H9 (cell line): ENCODE results near the gene DSTYK. TPM values are rescaled to one million over a fixed set of nuclear protein-coding genes. Genes with fewer than 3 reads are reported as not detected.

Experiments used
- DNase-seq: peaks from one replicate; pipeline ENCODE4 v3.0.0-alpha.2; 2017
- H2AFZ ChIP-seq: one replicate; pipeline ENCODE4 v1.6.1; 2013; ENCODE audit warnings: mild to moderate bottlenecking, low read length, control low read depth, moderate library complexity
- H2AK5ac ChIP-seq: 2 replicates; pipeline ENCODE4 v1.6.1; 2013; ENCODE audit warnings: low read length, control low read depth, mixed read lengths; ENCODE audit not compliant: insufficient read length
- H2BK120ac ChIP-seq: one replicate; pipeline ENCODE4 v1.6.1; 2013; ENCODE audit warnings: low read depth, mild to moderate bottlenecking, low read length, control low read depth, inconsistent platforms; ENCODE audit not compliant: poor library complexity, severe bottlenecking
- H2BK12ac ChIP-seq: 2 replicates; pipeline ENCODE4 v1.6.1; 2013; ENCODE audit warnings: low read length, control low read depth, mixed read lengths, low read depth; ENCODE audit not compliant: insufficient read length
- H2BK15ac ChIP-seq: 2 replicates; pipeline ENCODE4 v1.6.1; 2013; ENCODE audit warnings: low read depth, low read length, control low read depth
- H2BK20ac ChIP-seq: one replicate; pipeline ENCODE4 v1.6.1; 2013; ENCODE audit warnings: low read depth, mild to moderate bottlenecking, low read length, control low read depth, inconsistent platforms; ENCODE audit not compliant: poor library complexity, severe bottlenecking
- H2BK5ac ChIP-seq: 2 replicates; pipeline ENCODE4 v1.6.1; 2013; ENCODE audit warnings: low read length, control low read depth, mixed read lengths; ENCODE audit not compliant: insufficient read length
- H3K14ac ChIP-seq: 2 replicates; pipeline ENCODE4 v1.6.1; 2013; ENCODE audit warnings: low read length, control low read depth; ENCODE audit not compliant: insufficient read depth
- H3K18ac ChIP-seq: 2 replicates; pipeline ENCODE4 v1.6.1; 2013; ENCODE audit warnings: low read depth, mild to moderate bottlenecking, mixed read lengths, low read length, control low read depth; ENCODE audit not compliant: insufficient read length
- H3K23ac ChIP-seq: 2 replicates; pipeline ENCODE4 v1.6.1; 2013; ENCODE audit warnings: low read length, control low read depth, mixed read lengths, low read depth; ENCODE audit not compliant: insufficient read length
- H3K23me2 ChIP-seq: 2 replicates; pipeline ENCODE4 v1.6.1; 2013; ENCODE audit warnings: low read depth, mild to moderate bottlenecking, mixed read lengths, low read length, control low read depth; ENCODE audit not compliant: insufficient read length, poor library complexity, severe bottlenecking
- H3K27ac ChIP-seq: 2 replicates; pipeline ENCODE4 v1.5.1; 2013; ENCODE audit warnings: low read length, control low read depth, mixed read lengths, low read depth; ENCODE audit not compliant: insufficient read length
- H3K27me3 ChIP-seq: 2 replicates; pipeline ENCODE4 v1.6.1; 2013; ENCODE audit warnings: low read length, control low read depth, inconsistent platforms; ENCODE audit not compliant: insufficient read depth
- H3K4ac ChIP-seq: 2 replicates; pipeline ENCODE4 v1.6.1; 2013; ENCODE audit warnings: low read depth, mild to moderate bottlenecking, control low read depth, inconsistent platforms, low read length, moderate library complexity
- H3K4me1 ChIP-seq: 2 replicates; pipeline ENCODE4 v1.6.1; 2013; ENCODE audit warnings: low read length, control low read depth, inconsistent platforms; ENCODE audit not compliant: insufficient read depth
- H3K4me2 ChIP-seq: 2 replicates; pipeline ENCODE4 v1.6.1; 2013; ENCODE audit warnings: low read length, control low read depth, mixed read lengths; ENCODE audit not compliant: insufficient read length, insufficient read depth
- H3K56ac ChIP-seq: 2 replicates; pipeline ENCODE4 v1.6.1; 2013; ENCODE audit warnings: low read depth, mild to moderate bottlenecking, mixed read lengths, low read length, control low read depth; ENCODE audit not compliant: insufficient read length
- H3K79me1 ChIP-seq: 2 replicates; pipeline ENCODE4 v1.6.1; 2013; ENCODE audit warnings: low read depth, mild to moderate bottlenecking, moderate library complexity, low read length, control low read depth, inconsistent platforms; ENCODE audit not compliant: insufficient read depth, poor library complexity, severe bottlenecking
- H3K79me2 ChIP-seq: 2 replicates; pipeline ENCODE4 v1.6.1; 2013; ENCODE audit warnings: low read length, control low read depth, inconsistent platforms; ENCODE audit not compliant: insufficient read depth
- H3K9ac ChIP-seq: 2 replicates; pipeline ENCODE4 v1.6.1; 2013; ENCODE audit warnings: low read length, control low read depth, mixed read lengths; ENCODE audit not compliant: insufficient read length; ENCODE audit errors: extremely low read depth
- H3K9me3 ChIP-seq: one replicate; pipeline ENCODE4 v1.6.1; 2013; ENCODE audit warnings: low read depth, low read length, inconsistent platforms; ENCODE audit not compliant: control insufficient read depth
- H3T11ph ChIP-seq: one replicate; pipeline ENCODE4 v1.6.1; 2013; ENCODE audit warnings: mild to moderate bottlenecking, low read length, control low read depth, inconsistent platforms
- H4K20me1 ChIP-seq: one replicate; pipeline ENCODE4 v1.6.1; 2013; ENCODE audit not compliant: control insufficient read depth, insufficient read length, insufficient read depth
- H4K5ac ChIP-seq: 2 replicates; pipeline ENCODE4 v1.6.1; 2013; ENCODE audit warnings: low read depth, mild to moderate bottlenecking, mixed read lengths, low read length, control low read depth; ENCODE audit not compliant: insufficient read length
- H4K8ac ChIP-seq: replicated peaks from 2 replicates; pipeline ENCODE4 v1.6.1; 2013; ENCODE audit warnings: low read length, control low read depth, mixed read lengths, low read depth; ENCODE audit not compliant: insufficient read length
- H4K91ac ChIP-seq: 2 replicates; pipeline ENCODE4 v1.6.1; 2013; ENCODE audit warnings: low read depth, mild to moderate bottlenecking, moderate library complexity, mixed read lengths, low read length, control low read depth; ENCODE audit not compliant: insufficient read length
- H3K27ac Mint-ChIP-seq, 3 experiments: 2 replicates in 2 of 3; 3 replicates in 1 of 3; pipeline ENCODE4 v1.8.0; 2020 to 2021; ENCODE audit warnings: mixed read lengths in 3 of 3, mild to moderate bottlenecking in 1 of 3, moderate library complexity in 1 of 3
- H3K27me3 Mint-ChIP-seq: 2 replicates; pipeline ENCODE4 v1.8.0; 2021; ENCODE audit warnings: low read depth, mild to moderate bottlenecking, moderate library complexity, mixed read lengths
- H3K36me3 Mint-ChIP-seq, 3 experiments: 2 replicates in 2 of 3; 3 replicates in 1 of 3; pipeline ENCODE4 v1.8.0; 2020 to 2021; ENCODE audit warnings: low read depth in 3 of 3, mixed read lengths in 3 of 3; ENCODE audit not compliant: insufficient read depth in 1 of 3
- H3K4me1 Mint-ChIP-seq, 2 experiments: 2 replicates each; pipeline ENCODE4 v1.8.0; 2020; ENCODE audit warnings: mixed read lengths in 2 of 2
- H3K4me3 Mint-ChIP-seq, 2 experiments: 2 replicates in 1 of 2; 3 replicates in 1 of 2; pipeline ENCODE4 v1.8.0; 2020 to 2021; ENCODE audit warnings: mild to moderate bottlenecking in 2 of 2, mixed read lengths in 2 of 2, moderate library complexity in 1 of 2
- H3K9me3 Mint-ChIP-seq, 2 experiments: 2 replicates in 1 of 2; 3 replicates in 1 of 2; pipeline ENCODE4 v1.8.0; 2020; ENCODE audit warnings: mild to moderate bottlenecking in 2 of 2, mixed read lengths in 2 of 2, moderate library complexity in 1 of 2
- CTCF ChIP-seq: fragments of 200-600 bp; sonication (generic); conservative IDR thresholded peaks from 3 replicates; pipeline ENCODE4 v1.8.0; 2021; ENCODE audit warnings: antibody characterized with exemption, mild to moderate bottlenecking
- WGBS: extraction: QIAGEN DNeasy Blood & Tissue Kit; methylation state at CpG from one replicate; pipeline ENCODE4 v1.1.7; 2013; ENCODE audit warnings: missing lambda C conversion rate, low lambda C conversion rate, mixed read lengths; ENCODE audit not compliant: insufficient read length; ENCODE audit errors: extremely low coverage; 5-methylcytosine and 5-hydroxymethylcytosine counted together
- total RNA-seq: library from RNA; stranded (reverse); gene quantifications from 2 replicates; pipeline ENCODE4 v1.2.1, GENCODE V29; 2021

DSTYK gene
- total RNA-seq, 1 experiment from 2014 or later, result 8.5 TPM

- H4K20me1 ChIP-seq, result no peaks in the 10 kb centered on the region
- H2AK5ac ChIP-seq, result no peak within 1 kb of the TSS
- peak within 1 kb of the TSS; percentile 79 to 90 for H3K4me3 Mint-ChIP-seq
- DNase-seq, result peak; percentile 97
- H4K5ac ChIP-seq, result no peak within 1 kb of the TSS
- peaks cover 20% of the 10 kb centered on the region for H3K27me3 Mint-ChIP-seq
- no peak within 1 kb of the TSS for H3K4ac ChIP-seq
- H3K36me3 Mint-ChIP-seq, result 0 out of 7 replicates have a peak, but pooled peaks cover 0 to 3% (median 0%) of the 10 kb centered on the region in 3 experiments
- H3K18ac ChIP-seq, result no peak within 1 kb of the TSS
- H3K27ac ChIP-seq, result no peak within 1 kb of the TSS
- H3K27me3 ChIP-seq, result no peaks in the 10 kb centered on the region
- no peak for TF ChIP-seq CTCF
- H3K56ac ChIP-seq, result no peak within 1 kb of the TSS
- no peaks in the 10 kb centered on the region for H3K9me3 ChIP-seq
- H3K9ac ChIP-seq, result no peak within 1 kb of the TSS
- peaks cover 9% of the 10 kb centered on the region for H3K4me1 ChIP-seq
- H3T11ph ChIP-seq, result no peak within 1 kb of the TSS
- no peaks in the 10 kb centered on the region for H3K79me1 ChIP-seq
- H3K9me3 Mint-ChIP-seq, result no peaks in the 10 kb centered on the region; a peak in 1 of 5 replicates
- peak within 1 kb of the TSS; percentile 74 for H3K4me2 ChIP-seq
- H2BK12ac ChIP-seq, result no peak within 1 kb of the TSS
- H3K23me2 ChIP-seq, result peaks cover 14% of the 10 kb centered on the region
- WGBS, result no CpG with 5 or more reads among the region's 44 CpGs
- no peak within 1 kb of the TSS for H3K14ac ChIP-seq
- peak within 1 kb of the TSS; percentile 0 to 67 (median 8); a peak in 4 of 7 replicates for H3K27ac Mint-ChIP-seq
- no peak within 1 kb of the TSS for H2BK20ac ChIP-seq
- H3K4me1 Mint-ChIP-seq, result peaks cover 33 to 38% of the 10 kb centered on the region in 2 experiments
- no peak within 1 kb of the TSS for H2AFZ ChIP-seq
- no peak within 1 kb of the TSS for H2BK5ac ChIP-seq
- no peak within 1 kb of the TSS for H2BK15ac ChIP-seq
- H3K79me2 ChIP-seq, result no peaks in the 10 kb centered on the region
- H4K91ac ChIP-seq, result no peak within 1 kb of the TSS
- H3K23ac ChIP-seq, result no peak within 1 kb of the TSS
- H4K8ac ChIP-seq, result no peak within 1 kb of the TSS
- no peak within 1 kb of the TSS for H2BK120ac ChIP-seq
Observed at GRCh38 chr1:205227584-205228013, 16.1 kb upstream of the DSTYK start, which contains the start of gene TMCC2. TMCC2 (plus strand) TSS chr1:205227946; CDS start chr1:205228565, 619 bp downstream.
